Tongue (tissue), 2 donors: ENCODE data around the gene FEZ2. TPM values are rescaled to one million over a fixed set of nuclear protein-coding genes. Genes with fewer than 3 reads are reported as not detected.

Experiments used
- DNase-seq: peaks from one replicate; pipeline ENCODE4 v3.0.0-alpha.2; 2015
- total RNA-seq: library from RNA; depleted of rRNA; stranded (reverse); fragments of >200 nt; gene quantifications from one replicate; pipeline ENCODE4 v1.2.3, GENCODE V29; 2014

Gene FEZ2
- total RNA-seq, 1 donor from 2014 or later = 96.6 TPM

DNA sequence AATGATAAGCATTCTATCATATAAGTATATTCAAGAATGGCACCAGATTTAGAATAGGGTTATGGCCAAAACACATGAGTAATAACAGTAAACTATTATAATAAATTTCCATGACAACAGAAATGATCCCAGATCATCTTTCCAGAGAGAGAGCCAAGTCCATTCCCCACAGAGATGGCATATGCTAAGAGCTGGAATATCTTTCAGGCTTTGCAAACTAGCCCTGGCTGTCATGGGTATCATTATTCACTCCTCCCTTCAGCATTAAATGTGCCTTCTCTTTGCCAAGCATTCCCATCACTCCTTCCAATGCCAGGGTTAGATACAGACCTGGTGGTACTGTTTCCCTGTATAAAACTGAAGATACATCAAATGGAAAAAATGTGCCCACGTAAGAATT lies 10.9 kb downstream of the FEZ2 start:
- peak; percentile 74 for DNase-seq

DNA sequence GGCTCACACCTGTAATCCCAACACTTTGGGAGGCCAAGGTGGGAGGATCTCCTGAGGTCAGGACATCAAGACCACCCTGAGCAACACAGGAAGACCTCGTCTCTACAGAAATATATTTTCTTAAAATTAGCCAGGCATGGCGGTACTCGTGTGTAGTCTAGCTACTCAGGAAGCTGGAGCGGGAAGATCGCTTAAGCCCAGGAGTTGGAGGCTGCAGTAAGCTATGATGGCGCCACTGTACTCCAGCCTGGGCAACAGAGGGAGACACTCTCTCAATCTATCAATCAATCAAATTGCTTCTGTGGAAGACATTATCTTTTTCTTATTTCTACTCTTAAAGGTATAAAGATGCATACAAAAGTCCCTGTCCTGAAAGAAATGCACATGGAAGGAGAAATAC lies 11.3 kb downstream of the FEZ2 start:
- DNase-seq = no peak

DNA sequence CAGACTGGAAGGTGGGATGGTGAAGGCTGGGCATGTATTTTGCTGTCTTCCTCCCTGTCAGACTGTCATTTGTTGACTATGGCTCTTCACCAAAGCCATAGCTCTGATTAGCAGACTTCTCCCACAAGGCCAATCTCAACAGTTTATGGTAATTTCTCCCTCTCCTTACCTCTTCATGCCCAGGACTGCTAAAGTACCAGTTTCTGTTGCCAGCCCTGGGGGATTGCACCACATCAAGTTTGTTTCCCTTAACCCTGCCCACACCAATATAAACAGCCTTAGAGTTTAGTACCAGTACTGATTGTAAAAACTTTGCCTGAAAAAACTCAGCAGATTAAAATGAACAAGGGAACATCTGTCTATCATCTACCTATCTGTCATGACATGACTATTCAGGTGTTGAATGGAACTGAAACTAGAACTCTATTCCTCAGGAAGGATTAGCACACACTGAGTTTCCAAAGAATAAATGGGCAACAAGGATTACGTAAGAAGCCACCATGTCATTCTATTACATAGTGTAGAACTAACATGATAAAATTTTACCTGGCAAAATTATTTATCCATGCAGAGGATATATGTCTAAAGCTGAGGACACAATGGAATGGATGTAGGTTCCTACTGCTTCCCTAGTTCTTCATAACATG lies 13.7 kb downstream of the FEZ2 start:
- DNase-seq = no peak

DNA sequence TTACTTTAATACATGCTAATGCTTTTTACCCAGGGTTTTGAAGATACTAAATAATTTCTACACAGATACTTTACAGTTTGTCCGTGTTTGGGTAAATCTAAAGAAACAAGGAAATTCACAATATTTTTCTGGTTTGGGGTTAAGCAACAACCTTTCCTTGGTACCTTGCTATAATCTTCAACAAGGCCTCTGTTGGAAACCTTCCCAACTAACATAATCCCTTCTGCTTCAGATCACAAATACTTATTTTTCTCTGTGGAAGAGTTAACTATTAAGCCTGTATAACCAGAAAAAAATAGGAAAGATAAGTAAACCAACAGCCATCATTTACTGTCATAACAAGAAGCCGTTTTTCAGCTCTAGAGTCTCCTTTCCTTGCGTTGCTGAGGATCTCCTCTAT lies 15.0 kb downstream of the FEZ2 start:
- DNase-seq = no peak

DNA sequence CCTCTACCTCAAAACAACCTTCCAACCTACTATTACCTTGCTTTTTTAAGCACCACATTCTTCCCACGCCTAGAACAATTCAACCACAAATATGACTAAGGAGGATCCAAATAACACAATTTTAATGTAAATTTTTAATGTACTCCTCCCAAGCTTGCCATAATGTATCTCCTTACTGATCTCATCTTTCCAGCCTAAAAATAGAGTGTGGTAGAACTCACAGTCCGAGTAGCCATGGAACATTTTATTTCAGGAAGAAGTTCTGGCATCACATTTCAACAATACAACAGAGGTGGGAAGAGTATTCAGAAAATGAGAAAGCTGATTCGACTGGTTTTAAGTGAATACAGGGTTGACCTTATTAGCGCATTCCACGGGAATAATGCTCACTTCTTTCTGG lies 15.4 kb downstream of the FEZ2 start:
- peak; percentile 22 for DNase-seq

DNA sequence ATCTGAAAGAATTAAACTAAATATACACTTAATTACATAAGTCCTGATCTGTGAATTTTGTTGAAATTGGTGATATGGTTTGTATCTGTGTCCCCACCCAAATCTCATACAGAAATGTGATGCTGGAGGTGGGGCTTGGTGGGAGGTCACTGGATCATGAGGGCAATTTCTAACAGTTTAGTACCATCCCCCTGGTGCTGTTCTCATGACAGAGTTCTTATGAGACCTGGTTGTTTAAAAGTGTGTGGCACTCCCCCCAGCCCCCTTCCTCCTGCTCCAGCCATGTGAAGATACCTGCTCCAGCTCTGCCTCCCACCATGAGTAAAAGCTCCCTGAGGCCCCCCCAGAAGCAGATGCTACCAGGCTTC lies 18.7 kb downstream of the FEZ2 start:
- no peak for DNase-seq

DNA sequence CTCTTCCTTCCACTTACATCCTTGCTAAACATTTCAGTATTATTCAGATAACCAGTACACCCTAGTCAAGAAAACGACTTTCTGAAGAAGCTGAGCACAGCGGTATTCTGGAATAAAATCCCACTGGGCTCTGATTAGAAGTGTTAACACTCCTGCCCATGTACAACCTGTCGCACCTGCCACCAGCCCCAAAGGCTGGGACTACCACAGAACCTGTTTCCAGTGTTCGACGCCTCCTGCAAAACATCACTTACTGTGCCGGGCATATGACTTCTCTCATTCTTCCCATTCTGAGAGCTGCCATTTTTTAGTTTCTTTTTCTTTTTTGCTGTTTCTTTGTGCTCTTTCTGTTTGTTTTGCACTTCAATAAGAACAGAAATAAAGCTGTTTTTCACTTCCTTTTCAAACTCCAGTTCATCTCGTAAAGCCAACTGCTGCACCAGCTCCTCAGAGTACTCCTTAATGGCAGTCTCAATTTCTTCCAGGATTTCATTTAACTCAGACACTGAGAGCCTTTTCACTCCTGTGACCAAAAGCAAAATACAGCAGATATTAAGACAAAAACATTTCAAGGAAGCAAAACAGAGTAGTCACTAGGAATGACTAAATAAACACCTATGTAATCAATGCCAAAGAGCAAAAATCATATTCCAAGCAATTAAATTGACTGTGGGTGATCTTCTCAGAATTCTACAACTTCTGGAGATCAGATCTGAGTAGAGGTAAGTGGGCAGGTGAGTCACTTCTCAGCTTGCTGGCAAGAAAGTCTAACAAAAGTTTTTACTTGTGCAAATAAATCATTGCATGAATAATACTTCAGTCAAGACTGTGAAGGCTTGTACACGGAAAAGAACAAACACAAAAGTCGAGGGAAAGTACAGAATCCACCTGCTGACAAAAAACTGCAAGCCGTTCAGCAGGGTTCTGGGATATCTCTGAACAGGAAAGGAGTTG lies 19.3 kb downstream of the FEZ2 start:
- DNase-seq = no peak

DNA sequence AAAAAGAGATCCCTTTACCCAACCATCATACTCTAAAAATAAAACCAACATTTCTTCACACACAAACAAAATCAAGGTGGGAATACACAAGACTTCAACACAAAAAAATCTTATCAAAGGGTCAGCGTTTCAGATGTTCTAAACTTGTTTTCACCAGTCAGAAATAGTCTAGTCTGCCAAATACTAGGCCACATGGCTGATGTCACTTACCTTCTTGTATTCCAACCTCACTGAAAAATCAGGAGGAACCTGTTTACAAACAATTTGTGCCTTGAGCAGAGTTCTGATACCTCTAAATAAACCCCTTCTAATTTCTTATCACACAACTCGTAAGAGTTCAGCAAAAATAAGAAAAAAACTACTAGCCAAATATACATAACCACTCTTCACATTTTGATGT lies 20.1 kb downstream of the FEZ2 start:
- DNase-seq = no peak

DNA sequence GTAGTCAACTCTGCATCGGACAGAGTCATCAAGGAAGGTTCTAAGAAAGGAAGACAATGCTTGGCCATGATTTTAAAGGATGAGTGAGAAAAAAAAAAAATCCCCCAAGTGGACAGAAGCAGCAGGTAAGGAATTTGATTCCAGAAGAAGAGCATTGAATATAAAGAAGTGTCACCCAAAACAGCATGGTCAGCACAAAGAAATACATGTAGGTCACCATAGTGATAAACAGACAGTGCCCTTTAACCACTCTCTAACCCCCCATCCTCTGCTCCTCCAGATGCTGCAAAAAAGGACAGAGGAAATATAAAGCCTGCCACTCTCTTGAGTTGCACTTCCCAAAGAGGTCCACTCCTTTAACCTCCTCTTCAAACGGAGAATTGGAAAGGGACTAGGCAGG lies 23.4 kb downstream of the FEZ2 start:
- DNase-seq = no peak

DNA sequence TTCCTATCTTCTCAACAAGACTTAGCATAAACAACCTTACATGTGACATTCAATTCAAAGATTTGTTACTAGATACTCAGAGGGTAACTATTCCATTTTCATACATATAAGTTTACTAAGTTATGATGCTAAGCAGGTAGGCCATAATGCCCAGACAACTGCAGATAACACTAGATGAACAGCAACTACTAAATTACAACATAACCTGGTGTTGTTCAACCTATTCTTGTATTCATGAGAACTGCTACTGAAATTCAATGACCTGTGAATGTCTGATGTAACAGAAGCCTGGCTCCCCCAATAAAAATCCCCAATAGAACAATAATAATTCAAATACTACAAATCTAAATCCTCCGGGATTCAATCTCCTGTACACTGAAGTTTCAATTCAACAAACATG lies 24.8 kb downstream of the FEZ2 start:
- DNase-seq = no peak

DNA sequence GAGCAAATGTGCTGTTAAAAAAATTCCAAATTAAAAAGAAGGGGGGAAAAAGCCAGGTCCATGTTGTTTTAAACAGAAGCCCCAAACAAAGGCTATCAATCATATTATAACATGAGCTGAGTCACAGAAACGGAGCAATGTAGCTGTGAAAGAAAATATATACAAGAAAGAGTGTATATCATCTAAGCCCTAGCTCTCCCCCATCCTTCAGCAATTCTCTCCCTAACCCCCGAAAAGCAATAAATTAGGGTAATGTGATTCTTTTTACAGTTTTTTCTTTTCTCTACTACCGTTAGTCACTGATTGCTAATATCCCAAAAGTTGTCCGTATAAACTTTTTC lies 25.3 kb downstream of the FEZ2 start:
- DNase-seq = no peak

DNA sequence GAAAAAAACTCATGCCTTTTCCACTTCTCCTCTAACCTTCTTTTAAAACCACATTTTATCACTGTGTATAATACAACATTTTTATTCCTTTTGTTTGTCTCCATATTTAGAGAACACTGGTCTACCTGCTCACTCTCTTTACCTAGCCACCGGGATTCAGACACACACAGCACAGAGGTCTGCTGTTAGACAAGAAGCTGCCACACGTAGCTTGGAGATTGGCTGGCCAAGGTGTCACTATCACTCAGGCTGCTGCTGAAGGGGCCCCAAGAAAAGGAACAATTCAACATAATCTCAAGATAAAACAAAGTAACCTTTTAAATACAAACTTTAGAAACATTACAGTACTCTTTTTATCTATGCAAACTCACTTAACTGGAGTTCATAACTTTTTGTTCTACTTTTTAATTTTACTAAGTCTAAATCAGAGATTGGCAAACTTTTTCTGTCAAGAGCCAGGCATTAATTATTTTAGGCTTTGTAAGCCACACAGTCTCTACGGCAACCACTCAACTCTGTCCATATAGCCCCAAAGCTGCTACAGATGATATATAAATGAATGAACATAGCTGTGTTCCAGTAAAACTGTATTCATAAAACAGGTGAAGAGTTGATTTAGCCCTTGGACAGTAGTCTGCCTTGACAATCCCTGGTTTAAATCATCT lies 25.8 kb downstream of the FEZ2 start:
- DNase-seq = no peak

DNA sequence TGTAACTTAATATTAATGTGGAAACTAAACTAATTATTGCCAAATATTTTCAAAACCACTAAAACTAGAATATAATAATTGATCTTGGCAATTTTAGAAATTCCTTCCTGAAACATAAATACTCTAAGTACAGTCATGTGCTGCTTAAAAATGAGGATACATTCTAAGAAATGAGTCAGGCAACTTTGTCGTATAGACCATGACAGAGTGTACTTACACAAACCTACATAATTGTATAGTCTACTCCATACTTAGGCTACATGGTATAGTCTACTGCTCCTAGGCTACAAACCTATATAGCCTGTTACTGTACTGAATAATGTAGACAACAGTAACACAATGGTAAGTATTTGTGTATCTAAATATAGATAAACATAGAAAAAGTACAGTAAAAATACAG lies 27.6 kb downstream of the FEZ2 start:
- no peak for DNase-seq

DNA sequence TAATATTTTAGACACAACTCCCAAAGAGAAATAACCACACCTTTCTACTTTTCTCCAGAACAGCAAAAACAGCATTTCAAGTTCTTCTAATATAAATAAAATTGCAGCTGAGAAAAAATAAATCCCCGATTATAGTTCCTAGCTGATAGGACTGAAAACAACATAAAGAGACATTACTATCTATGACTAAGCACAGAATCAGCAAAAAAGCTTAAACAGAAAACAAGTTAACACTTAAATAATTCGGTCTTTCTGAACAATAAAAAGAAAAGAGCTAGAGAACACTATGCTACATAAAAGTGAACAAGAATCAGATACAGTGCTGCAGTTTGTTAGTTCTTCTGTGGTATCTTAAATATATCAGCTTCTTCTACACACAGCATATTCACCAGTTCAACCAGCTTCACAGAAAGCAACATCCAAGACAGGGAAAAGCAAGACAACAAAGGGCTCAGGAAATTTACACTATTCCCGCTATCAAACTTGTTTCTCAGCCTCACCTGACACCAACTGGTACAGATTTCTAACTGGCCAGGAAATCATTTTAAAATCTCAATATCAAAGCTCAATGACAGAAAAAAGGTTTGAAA lies 28.6 kb downstream of the FEZ2 start:
- no peak for DNase-seq

DNA sequence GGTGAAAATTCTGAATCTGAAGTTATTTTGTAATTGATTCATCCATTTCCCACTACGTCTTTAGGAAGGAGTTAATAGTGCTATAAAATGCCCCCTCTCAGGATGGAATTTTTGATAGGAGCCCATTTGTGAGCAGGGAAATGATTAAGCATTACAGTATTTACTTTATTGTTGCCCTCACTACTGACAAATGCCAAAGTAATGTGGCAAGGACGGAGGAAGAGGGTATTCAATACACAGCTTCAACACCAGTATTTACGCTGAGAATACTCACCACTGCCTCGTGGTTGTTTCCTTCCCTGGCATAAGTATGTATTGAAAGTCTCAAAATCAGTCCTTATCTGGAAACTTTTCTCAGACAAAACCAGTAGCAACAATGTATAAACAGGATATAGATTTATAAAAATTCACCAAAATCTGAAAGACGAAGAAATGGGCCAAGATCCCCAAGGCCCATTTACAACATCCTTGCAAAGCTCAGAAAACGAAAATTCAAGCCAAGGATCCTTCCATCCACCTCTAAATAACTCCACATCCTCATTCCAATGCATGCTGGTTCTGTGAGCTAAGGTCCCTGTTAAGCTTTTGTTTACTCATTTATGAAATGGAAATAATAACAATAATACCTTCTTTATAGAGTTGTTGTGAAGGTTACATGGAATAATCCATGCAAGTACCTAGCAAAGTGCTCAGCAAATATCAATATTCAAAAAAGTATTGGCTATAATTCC lies 29.3 kb downstream of the FEZ2 start:
- no peak for DNase-seq

DNA sequence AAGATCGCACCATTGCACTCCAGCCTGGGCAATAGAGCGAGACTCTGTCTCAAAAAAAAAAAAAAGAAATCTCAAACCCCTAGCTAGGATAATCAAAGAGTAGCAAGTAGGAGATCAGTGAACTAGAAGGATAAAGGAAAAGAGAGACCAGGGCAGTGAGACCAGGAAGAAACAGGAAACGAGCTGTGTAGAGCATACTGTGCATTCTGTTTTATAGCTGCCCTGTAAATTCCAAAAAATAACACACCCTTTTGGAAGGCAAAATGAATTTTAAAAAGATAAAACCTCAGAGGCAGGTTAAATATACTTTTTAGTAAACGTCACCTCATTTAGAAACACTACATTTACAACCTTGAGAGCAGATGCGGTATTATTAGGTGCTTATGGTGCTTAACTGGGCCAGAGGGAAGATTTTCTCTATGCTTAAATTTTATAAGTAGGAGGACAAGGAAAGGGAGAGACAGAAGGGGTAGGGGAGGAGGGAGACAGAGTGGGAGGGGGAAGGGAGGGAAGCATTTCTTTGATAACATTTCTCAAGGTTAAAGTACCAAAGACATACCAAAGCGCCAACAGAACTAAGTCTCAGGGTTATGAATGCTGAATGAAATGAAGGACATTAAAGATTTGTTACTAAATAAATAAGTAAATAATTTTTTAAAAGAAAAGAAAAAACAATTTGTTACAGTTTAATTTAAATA lies 30.1 kb downstream of the FEZ2 start:
- DNase-seq = no peak

DNA sequence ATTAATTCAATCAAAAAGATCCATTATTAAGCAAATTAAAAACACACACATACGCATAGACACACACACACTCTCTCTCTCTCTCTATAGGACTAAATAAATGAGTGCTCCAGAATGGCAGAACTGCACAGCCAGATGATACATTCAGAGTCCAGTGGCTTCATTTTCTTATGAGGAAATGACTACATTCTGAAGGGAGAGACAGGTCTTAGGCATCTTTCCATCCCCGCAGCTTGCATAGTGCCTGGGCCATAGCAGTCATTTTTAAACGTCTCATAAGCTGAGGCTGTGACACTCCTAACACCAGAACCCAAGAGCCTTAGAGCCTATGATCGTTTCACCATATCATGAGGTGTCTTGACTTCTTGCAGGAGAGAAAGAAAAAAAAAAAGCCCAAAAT lies 31.1 kb downstream of the FEZ2 start:
- no peak for DNase-seq

DNA sequence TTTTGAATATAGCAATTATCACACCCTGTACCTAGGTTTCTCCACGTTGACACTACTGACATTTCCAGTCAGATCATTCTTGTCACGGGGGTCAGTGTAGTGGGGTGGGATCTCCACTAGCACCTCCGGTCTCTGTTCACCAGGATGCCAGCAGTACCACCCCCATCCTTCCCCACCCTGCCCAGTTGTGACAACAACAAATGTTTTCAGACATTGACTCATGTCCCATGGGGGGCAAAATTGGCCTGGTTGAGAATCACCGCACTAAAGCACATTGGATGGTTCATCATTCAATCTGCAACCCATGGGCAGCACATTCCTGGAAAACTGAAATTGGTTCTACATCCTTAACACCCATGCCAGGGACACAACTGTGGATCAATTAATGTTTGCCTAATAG lies 32.3 kb downstream of the FEZ2 start:
- no peak for DNase-seq

DNA sequence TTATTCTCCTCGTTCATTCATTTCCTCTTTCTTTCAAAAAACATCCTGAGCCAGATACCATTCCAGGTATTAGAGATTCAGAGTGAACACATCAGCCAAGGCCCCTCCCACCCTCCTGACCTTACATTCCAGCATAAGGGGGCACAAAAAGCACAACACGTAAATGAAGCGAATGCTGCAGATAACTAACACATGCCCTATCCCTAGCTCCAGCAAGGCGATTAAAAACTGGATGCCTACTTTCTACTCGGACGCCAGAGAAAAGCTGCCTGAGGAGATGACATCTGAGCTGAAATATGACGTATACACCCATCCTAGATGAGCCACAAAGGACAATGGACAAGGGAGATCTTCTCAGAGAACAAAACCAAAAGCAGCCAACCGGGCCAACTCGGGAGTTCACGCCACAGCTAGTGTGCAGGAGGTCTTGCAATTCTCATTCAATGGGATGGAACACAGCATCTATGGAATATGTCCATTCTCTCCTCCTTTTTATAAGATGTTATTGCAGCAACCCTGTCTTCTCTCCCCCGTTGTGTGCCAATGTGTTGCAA lies 33.5 kb downstream of the FEZ2 start:
- no peak for DNase-seq

DNA sequence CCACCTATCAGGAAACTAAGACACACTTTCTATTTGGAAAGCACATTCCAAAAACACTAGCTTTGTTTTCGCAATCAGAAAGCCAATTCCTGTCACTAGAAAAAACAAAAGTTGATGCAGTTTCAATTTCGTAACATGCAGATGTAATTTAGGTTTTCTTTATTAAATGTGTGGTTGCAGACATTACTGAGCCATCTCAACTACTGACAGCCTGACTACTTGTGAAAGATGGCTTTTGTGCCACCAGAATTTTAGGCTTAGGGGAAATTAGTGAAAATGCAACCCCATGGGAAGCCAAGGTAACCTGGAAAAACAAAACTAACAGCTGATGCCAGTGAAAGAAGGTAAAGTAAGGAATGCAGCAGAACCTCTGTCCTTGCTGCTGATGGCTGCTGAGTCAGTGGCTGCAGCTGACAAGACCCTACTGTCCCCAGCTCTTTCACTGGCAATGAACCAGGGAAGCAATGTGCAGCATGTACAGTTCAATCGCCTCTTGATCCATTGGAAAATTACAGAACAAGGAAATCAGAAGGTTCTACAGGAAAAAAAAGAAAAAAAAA lies 34.9 kb downstream of the FEZ2 start:
- DNase-seq = no peak

DNA sequence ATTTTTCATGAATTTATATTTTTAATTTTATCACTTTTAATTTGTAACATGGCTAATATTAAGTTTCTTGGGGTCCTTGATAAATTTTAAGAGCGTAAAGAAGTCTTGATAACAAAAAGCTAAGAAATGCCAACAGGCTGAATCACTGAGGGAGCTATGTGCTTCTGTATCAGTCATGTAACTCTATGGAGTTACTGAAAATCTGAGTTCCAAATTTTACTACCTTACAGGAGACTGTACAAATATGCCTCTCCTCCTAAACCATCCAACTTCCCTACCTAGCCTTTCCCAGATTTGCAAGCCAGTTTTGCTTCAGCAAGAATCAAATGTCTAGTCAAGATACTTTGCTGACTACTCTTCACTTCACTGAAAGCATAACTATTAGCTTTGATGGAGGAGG lies 35.7 kb downstream of the FEZ2 start:
- DNase-seq = no peak
